GM12865 (cell line): Measurements from ENCODE around the gene TSKU.

Experiments
- DNase-seq: peaks from one replicate; pipeline ENCODE4 v3.0.0; 2010; ENCODE audit warnings: low read depth
- H3K4me3 ChIP-seq: 2 replicates; pipeline ENCODE4 v1.5.1; 2011; ENCODE audit warnings: mild to moderate bottlenecking, low read depth, low read length, control low read depth
- TF ChIP-seq, protein P1 (sequence below): IDR thresholded peaks from 2 replicates; pipeline ENCODE4 v1.5.1; 2011; ENCODE audit warnings: low read length, control low read depth, low read depth, inconsistent platforms; ENCODE audit not compliant: insufficient read depth; ENCODE audit errors: missing control alignments

The TSKU gene

GRCh38 chr11:76738618-76739240 is 44.4 kb upstream of the TSKU start:
- TF ChIP-seq, protein P1, sequence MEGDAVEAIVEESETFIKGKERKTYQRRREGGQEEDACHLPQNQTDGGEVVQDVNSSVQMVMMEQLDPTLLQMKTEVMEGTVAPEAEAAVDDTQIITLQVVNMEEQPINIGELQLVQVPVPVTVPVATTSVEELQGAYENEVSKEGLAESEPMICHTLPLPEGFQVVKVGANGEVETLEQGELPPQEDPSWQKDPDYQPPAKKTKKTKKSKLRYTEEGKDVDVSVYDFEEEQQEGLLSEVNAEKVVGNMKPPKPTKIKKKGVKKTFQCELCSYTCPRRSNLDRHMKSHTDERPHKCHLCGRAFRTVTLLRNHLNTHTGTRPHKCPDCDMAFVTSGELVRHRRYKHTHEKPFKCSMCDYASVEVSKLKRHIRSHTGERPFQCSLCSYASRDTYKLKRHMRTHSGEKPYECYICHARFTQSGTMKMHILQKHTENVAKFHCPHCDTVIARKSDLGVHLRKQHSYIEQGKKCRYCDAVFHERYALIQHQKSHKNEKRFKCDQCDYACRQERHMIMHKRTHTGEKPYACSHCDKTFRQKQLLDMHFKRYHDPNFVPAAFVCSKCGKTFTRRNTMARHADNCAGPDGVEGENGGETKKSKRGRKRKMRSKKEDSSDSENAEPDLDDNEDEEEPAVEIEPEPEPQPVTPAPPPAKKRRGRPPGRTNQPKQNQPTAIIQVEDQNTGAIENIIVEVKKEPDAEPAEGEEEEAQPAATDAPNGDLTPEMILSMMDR: no peak
- no peak overlapping the region for H3K4me3 ChIP-seq
- no peak for DNase-seq

DNA sequence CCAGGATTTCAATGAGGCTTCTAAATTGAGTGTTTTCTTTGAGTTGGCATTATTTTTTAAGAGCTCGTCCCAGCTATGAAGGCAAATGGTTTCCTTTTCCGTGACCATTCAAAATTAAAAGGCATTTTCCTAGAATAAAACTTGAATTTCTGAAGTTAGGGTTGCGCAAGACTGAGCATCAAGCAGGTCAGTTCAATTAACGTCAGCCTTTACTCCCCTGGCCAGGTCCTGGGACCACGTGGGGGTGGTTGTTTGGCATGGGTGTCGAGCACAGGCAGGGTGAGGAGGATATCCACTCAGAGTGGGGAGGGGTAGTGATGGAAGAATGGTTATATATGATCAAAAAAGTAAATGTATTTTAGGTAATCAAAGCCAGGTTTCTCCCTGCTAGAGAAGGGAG is 43.4 kb upstream of the TSKU start:
- no peak overlapping the region for H3K4me3 ChIP-seq
- TF ChIP-seq, protein P1: no peak
- no peak for DNase-seq

DNA sequence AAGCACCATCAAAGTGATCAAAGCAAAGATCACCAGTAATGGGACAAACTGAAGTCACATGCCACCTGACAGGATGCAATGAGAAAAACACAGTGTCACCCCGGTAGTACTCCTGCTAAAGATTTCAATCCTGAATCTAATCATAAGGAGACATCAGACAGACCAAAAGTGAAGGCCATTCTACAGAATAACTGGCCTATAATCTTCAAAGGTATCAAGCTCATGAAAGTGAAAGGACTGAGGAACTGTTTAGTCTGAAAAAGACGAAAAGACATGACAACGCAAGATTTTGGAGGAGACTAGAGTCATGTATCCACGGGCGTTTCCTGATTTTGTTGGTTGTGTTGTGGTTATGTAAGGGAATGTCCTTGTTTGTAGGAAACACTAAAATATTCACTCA is 42.4 kb upstream of the TSKU start:
- TF ChIP-seq, protein P1: no peak
- no peak for DNase-seq
- H3K4me3 ChIP-seq: no peak overlapping the region

GRCh38 chr11:76742902-76743301 is 40.3 kb upstream of the TSKU start:
- no peak overlapping the region for H3K4me3 ChIP-seq
- TF ChIP-seq, protein P1: no peak
- DNase-seq: no peak

GRCh38 chr11:76744186-76745043 is 38.7 kb upstream of the TSKU start:
- H3K4me3 ChIP-seq: no peak overlapping the region
- no peak for DNase-seq
- TF ChIP-seq, protein P1: no peak

DNA sequence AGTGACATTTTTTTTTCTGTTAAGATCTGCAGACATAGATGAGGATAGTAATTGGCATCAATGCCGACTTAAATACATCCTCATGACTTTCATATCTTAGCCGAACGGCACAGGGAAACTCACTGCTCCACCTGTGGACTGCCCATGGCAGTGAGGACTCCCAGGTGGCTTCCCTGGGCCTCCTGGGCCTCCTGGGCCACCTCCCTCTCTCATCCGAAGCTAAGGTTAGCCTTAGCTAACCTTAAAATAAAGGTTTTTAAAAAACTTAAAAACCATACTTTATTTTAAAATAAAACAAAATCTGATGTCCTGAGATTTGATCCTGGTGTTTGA is 38.1 kb upstream of the TSKU start:
- no peak for DNase-seq
- TF ChIP-seq, protein P1: no peak
- H3K4me3 ChIP-seq: no peak overlapping the region
